C4-2B (cell line): ENCODE results near the gene TCTN3.
"Not testable (repeated sequence)": the region's sequence is repeated elsewhere in the genome, so short reads cannot be mapped to it uniquely, and the experiment has no call there.

Experiments
- H3K27ac ChIP-seq: fragments of 450-650 bp; 2 replicates; pipeline ENCODE4 v1.5.1; 2017
- ZFX ChIP-seq: fragments of 450-650 bp; IDR thresholded peaks from 2 replicates; pipeline ENCODE4 v1.6.1; 2017
- TF ChIP-seq, protein P1 (sequence below): fragments of 450-650 bp; conservative IDR thresholded peaks from 2 replicates; pipeline ENCODE4 v1.5.1; 2017; ENCODE audit warnings: mild to moderate bottlenecking

Gene TCTN3

DNA sequence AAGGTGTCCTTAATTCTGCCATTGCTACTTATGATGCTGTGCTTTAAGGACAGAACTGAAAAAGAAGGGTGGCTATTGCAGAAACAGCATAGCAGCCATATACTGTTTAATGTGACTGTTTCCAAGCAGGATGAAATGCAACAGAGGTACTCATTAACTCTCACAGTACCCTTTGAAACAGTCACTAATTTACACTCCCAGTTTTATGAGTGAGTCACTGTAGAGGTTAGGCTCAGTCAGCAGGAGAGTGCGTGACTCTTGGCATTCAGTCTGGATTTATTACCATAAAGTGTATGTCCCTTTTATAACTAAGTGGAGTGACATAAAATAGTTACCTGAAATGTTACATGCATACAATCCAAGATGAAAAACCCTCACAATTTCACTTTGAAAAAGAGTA lies 64.9 kb downstream of the TCTN3 start:
- no peak overlapping the region for H3K27ac ChIP-seq
- TF ChIP-seq, protein P1, sequence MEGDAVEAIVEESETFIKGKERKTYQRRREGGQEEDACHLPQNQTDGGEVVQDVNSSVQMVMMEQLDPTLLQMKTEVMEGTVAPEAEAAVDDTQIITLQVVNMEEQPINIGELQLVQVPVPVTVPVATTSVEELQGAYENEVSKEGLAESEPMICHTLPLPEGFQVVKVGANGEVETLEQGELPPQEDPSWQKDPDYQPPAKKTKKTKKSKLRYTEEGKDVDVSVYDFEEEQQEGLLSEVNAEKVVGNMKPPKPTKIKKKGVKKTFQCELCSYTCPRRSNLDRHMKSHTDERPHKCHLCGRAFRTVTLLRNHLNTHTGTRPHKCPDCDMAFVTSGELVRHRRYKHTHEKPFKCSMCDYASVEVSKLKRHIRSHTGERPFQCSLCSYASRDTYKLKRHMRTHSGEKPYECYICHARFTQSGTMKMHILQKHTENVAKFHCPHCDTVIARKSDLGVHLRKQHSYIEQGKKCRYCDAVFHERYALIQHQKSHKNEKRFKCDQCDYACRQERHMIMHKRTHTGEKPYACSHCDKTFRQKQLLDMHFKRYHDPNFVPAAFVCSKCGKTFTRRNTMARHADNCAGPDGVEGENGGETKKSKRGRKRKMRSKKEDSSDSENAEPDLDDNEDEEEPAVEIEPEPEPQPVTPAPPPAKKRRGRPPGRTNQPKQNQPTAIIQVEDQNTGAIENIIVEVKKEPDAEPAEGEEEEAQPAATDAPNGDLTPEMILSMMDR, result no peak
- TF ChIP-seq ZFX, result no peak

DNA sequence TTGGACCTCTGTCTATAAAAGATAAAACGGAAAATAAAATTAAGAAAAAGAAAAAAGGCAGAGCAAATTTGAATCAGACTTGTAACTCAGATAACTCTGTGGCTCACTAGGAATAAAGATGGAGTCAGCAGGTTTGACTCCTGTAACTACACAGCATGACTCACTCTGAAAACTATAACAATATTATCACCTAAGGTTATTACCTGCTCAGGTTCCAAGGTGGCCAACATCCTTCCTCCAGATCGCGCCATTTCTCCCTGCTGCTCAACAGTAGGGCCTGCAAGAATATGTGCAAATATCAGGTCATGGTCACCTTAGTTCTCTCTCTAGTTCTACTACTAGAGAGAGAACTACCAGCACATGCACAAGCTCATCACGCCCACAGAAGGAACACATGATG lies 67.2 kb downstream of the TCTN3 start:
- no peak overlapping the region for H3K27ac ChIP-seq
- TF ChIP-seq ZFX, result no peak
- TF ChIP-seq, protein P1, result no peak

DNA sequence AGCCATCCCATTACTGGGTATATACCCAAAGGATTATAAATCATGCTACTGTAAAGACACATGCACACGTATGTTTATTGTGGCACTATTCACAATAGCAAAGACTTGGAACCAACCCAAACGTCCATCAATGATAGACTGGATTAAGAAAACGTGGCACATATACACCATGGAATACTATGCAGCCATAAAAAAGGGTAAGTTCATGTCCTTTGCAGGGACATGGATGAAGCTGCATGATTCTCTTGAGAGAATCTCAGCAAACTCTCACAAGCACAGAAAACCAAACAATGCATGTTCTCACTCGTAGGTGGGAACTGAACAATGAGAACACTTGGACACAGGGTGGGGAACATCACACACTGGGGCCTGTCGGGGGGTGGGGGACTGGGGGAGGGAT lies 73.3 kb downstream of the TCTN3 start:
- not testable (repeated sequence) for H3K27ac ChIP-seq

DNA sequence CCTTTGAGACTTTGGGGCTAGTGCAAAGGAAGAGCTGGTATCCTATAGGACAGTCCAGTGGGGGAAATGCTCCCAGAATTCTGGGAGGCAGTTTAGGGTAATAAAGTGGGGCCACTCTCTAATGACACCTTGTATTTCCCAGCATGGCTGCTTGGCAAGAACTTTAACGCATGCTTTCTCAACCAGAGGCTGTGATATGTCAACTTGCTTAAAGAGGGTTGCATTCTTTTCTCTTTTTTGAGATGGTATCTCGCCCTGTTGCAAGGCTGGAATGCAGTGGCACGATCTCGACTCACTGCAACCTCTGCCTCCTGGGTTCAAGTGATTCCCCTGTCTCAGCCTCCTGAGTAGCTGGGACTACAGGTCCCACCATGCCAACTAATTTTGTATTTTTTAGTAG lies 75.6 kb downstream of the TCTN3 start:
- H3K27ac ChIP-seq, result no peak overlapping the region
- no peak for TF ChIP-seq ZFX
- TF ChIP-seq, protein P1, result no peak

DNA sequence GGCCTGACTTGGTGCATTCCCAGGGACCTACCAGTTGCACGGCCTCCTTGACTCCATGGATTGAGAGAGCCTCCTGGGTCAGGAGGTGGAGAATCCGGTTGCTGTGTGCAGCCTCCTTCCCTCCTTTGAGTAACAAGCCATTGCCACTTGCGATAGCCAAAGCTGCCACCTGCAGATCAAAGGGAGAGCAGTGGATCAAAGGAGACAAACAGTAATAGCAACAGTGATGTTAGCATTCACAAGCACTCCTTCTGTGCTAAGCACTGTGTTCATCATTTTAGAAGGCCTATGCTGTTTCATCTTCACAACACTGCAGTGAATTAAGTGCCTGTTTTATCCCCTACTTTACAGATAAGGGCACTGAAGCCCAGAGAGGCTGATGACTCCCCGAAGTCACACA lies 77.3 kb downstream of the TCTN3 start:
- no peak for TF ChIP-seq ZFX
- TF ChIP-seq, protein P1, result no peak
- H3K27ac ChIP-seq, result no peak overlapping the region
